Measurements from ENCODE around the gene STAT5B. TPM values are rescaled to one million over a fixed set of nuclear protein-coding genes. Genes with fewer than 3 reads are reported as not detected.
A peak's percentile ranks its signal among the peaks of the same experiment; 100 is the strongest.
"Not testable (repeated sequence)": the region's sequence is repeated elsewhere in the genome, so short reads cannot be mapped to it uniquely, and the experiment has no call there.

Gene STAT5B
- polyA plus RNA-seq (2012; ENCODE audit: insufficient read depth, insufficient read length): 51.6 TPM

DNA sequence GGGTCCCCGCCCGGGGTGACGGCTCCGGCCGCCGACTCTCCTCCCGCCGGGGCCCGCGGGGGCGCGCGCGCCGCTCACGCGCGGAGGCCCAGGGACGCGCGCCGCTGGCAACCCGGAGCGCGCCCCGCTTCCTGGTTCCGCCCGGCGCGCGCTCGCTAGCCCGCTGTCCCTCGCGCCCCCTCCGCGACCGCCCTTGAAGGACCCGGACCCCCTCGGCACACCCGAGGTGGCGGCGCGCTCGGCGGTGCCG is at the start of gene STAT5B:
Gene STAT5B, minus strand, starts transcription at position 33 of the 250 bp plus-strand sequence. CDS start 44,264 bp downstream, outside the sequence.
- H3K4me3 ChIP-seq (ENCODE audit: low read length): peak within 1 kb of the TSS; percentile 68
- no peak for DNase-seq (ENCODE audit: low read depth, low spot score)

GRCh38 chr17:42325026-42325425 is 48.8 kb upstream of the STAT5B start:
- H3K4me3 ChIP-seq (ENCODE audit: low read length): no peak overlapping the region
- no peak for DNase-seq (ENCODE audit: low read depth, low spot score)

DNA sequence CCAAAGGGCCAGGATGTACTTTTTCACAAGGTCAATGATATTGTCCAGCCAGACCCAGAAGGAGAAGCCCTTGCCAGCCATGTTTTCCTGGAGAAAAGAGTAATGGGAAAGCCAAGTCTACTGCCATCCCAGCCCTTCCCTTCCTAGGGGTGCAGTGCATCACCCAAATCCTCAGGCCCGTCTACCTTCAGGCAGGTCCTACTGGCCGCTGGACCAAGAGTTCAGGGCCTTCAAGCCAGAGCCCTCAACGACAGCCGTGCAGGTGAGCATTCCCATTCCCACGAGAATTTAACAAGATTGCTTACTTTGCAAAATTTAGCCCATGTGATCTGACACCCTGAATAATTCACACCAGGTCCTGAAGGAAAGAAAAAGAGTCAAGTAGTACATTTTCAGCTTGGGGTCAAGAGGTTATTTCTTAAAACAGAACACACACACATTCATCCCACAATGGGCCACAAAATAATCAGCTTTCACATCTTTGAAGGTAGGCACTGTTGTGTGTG is 47.1 kb upstream of the STAT5B start:
- no peak overlapping the region for H3K4me3 ChIP-seq (ENCODE audit: low read length)
- DNase-seq (ENCODE audit: low read depth, low spot score): no peak

DNA sequence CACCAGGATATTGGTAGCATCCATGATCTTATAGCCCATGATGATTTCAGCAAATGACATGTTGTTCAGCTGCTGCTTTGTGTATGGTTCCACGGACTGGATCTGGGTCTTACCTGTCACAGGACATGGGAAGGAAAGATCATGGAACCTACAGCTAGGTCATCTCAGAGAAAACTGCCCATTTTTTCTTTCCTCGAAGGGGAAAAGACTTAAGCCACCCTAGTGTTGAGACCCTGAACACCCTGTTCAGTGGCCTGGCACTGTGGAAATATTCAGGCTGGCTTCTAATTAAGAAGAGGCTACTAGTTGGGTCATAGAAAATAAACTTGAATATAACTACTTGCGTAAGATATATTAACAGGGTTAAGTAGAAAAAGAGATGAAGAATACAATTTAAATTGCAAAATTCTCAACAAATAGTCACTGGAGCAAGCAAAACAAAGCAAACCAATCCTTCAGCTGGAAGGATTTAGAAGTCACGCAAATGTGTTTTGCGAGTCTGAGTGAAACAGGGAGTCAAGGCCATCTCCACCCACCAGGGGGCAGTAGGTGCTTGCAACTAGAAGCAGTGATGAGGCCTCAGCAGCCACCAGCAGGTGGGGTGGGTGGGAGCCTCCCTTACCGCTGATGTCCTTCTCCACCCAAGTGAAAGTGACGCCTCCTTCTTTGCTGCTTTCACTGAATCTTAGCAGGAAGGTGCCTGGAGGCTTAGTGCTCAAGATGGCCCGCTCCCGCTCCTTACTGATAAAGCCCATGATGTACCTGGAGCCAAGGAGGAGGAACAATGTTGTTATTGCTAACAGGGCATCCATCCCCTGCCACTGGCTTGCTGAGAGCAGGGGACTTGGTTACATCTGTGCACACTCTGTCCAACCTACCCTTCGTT is 46.4 kb upstream of the STAT5B start:
- no peak overlapping the region for H3K4me3 ChIP-seq (ENCODE audit: low read length)
- peak; percentile 98 for DNase-seq (ENCODE audit: low read depth, low spot score)

- no peak for DNase-seq (ENCODE audit: low read depth, low spot score)
- H3K4me3 ChIP-seq (ENCODE audit: low read length): no peak overlapping the region
Measured at GRCh38 chr17:42321555-42321954, 45.4 kb upstream of the STAT5B start.

GRCh38 chr17:42317967-42318366 is 41.8 kb upstream of the STAT5B start:
- not testable (repeated sequence) for H3K4me3 ChIP-seq (ENCODE audit: low read length); DNase-seq (ENCODE audit: low read depth, low spot score)

DNA sequence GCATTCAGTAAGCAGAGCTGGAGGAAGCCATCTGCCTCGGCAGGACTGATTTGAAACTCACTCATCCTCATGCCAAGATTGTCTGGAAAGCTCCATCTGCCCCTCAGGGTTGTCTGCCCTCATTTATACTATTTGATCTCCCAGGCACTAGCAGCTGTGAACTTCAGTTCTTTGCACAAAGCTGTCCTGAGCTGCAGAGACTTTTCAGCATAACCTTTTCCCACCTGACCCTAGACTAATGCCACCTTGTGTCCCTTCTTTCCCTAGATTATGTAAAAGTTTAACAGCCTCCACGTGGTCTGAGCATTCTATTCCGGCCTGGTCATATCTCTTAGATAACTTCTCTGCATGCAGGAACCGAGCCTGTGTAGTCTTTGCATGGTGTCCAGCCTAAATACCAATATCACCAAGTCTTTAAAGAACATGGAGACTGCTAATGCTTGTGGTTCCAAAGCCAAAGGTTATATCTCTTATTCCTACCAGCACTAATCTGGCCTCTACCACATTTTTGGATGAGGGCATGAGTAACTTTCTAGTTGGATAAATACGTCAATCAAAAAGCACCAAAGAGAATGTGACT is 41.2 kb upstream of the STAT5B start:
- no peak for DNase-seq (ENCODE audit: low read depth, low spot score)
- H3K4me3 ChIP-seq (ENCODE audit: low read length): no peak overlapping the region

- no peak overlapping the region for H3K4me3 ChIP-seq (ENCODE audit: low read length)
- DNase-seq (ENCODE audit: low read depth, low spot score): no peak
Measured at GRCh38 chr17:42316755-42317154, 40.6 kb upstream of the STAT5B start.

DNA sequence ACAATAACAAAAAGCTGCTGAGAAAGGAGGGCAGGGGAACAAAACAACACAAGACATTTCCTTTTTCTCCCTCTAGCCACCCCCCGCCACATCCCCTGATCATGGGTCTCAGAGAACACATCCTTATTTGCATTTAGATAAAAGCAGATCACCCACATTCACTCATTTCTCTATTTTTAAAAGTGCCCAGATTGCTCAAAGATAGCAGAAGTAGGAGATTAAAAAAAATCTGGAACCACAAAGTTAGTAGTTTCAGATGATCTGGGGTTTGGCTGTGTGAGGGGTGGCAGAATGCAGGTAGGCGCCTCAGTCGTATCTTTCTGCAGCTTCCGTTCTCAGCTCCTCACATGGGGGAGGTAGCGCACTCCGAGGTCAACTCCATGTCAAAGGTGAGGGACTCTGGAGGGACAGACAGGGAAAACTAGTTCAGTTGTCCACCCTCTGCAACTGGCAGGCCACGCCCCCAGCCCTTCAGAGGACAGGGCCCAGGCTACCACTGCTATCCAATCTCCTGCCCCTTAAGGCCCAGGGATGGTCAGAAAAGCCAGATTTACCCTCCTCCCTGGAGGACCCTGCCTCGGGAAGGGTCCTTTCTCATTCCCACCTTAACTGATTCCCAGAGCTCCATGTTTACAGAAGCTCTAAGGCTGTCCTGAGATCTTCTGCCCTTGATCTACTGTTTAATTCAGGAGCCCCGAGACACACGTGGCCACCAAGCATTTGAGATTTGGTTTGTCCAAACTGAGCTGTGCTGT is 39.4 kb upstream of the STAT5B start:
- DNase-seq (ENCODE audit: low read depth, low spot score): peak; percentile 89
- H3K4me3 ChIP-seq (ENCODE audit: low read length): peak overlapping the region; percentile 31

DNA sequence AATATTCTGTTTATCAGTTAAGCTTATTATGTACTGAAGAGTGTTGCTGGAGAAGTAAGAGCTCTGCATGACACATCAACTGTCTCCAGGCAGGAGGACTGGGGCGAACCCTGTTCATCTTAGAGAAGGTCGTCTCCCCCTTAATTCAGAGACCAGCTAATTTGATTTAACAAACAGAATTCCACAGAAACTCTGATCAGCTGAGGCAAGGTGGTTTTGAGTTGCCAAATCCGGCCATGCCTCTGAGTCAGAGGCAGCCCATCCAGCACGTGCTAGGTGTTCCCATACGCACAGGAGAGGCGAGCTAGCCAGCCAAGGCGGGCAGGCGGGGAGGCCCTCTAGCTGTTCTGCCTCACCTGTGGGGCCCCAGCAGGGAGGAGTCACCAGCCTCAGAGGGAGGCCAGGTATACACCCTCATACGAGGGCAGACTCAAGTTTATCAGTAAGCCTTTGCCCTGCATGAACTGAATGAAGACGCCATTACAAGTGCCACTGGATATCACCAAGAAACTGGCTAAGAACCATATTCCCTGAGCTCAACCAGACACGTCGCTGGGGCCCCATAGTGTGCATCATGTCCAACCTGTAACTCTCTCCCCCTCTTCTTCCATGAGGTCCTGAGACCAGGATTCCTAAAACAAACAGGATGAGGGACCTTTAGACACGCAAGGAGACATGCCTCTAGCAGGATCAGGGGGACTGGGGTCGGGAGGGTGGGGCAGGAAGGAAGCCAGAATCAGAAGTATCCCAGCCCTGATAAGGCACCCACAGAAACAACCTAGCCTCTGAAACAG is 37.8 kb upstream of the STAT5B start:
- DNase-seq (ENCODE audit: low read depth, low spot score): no peak
- peak overlapping the region; percentile 43 for H3K4me3 ChIP-seq (ENCODE audit: low read length)

DNA sequence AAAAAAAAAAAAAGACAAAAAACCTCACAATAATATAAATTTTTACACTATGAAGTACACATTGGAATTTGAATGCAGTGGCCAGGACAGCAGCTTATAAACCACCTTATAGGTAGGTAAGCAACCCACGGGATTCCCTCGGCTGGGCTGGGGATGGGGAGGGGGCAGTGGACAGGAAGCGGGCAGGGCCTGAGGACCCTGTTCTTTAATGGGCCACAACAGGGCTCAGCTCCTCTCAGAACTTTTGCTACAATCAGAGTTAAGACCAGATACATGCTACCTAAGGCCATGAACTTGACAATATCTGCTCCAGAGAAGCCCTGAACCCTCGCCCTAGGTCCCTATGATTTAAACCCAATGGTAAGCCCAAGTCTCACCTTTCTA is 37.2 kb upstream of the STAT5B start:
- no peak for DNase-seq (ENCODE audit: low read depth, low spot score)

GRCh38 chr17:42312285-42313130 is 36.3 kb upstream of the STAT5B start:
- peak overlapping the region; percentile 43 for H3K4me3 ChIP-seq (ENCODE audit: low read length)
- peak; percentile 92 for DNase-seq (ENCODE audit: low read depth, low spot score)

More for the DNA sequence above, 37.2 kb upstream of the STAT5B start:
- H3K4me3 ChIP-seq (ENCODE audit: low read length): peak overlapping the region; percentile 43

DNA sequence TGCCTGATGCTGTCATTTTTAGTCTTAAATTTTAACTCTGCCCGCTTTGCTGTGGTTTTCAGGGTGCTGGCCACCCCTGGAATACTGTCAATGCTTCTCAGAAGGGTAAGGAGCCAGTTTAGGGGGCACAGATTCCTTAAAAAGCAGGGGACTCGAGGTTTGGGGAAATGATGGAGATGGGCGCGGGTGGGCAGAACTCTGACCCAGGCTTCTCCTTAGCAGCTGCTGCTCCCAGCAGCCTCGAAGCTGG is 35.8 kb upstream of the STAT5B start:
- DNase-seq (ENCODE audit: low read depth, low spot score): no peak
- peak overlapping the region; percentile 43 for H3K4me3 ChIP-seq (ENCODE audit: low read length)

DNA sequence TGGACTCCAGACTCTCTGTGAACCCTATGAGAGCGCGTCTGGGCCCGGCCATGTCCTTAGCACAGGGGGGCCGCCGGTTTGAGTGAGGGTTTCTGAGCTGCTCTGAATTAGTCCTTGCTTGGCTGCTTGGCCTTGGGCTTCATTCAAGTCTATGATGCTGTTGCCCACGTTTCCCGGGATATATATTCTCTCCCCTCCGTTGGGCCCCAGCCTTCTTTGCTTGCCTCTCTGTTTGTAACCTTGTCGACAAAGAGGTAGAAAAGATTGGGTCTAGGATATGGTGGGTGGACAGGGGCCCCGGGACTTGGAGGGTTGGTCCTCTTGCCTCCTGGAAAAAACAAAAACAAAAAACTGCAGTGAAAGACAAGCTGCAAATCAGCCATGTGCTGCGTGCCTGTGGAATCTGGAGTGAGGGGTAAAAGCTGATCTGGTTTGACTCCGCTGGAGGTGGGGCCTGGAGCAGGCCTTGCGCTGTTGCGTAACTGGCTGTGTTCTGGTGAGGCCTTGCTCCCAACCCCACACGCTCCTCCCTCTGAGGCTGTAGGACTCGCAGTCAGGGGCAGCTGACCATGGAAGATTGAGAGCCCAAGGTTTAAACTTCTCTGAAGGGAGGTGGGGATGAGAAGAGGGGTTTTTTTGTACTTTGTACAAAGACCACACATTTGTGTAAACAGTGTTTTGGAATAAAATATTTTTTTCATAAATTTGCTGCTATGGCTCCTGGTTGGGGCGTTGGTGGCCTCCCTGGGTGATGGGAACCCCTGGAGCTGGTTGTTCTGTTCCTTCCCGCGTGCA is 35.2 kb upstream of the STAT5B start:
- peak; percentile 75 for DNase-seq (ENCODE audit: low read depth, low spot score)

DNA sequence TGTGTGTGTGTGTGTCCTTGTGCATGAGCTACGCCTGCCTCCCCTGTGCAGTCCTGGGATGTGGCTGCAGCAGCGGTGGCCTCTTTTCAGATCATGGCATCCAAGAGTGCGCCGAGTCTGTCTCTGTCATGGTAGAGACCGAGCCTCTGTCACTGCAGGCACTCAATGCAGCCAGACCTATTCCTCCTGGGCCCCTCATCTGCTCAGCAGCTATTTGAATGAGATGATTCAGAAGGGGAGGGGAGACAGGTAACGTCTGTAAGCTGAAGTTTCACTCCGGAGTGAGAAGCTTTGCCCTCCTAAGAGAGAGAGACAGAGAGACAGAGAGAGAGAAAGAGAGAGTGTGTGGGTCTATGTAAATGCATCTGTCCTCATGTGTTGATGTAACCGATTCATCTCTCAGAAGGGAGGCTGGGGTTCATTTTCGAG is 34.6 kb upstream of the STAT5B start:
- DNase-seq (ENCODE audit: low read depth, low spot score): no peak
- H3K4me3 ChIP-seq (ENCODE audit: low read length): peak overlapping the region; percentile 43

More for the DNA sequence above, 35.2 kb upstream of the STAT5B start:
- peak overlapping the region; percentile 43 for H3K4me3 ChIP-seq (ENCODE audit: low read length)

DNA sequence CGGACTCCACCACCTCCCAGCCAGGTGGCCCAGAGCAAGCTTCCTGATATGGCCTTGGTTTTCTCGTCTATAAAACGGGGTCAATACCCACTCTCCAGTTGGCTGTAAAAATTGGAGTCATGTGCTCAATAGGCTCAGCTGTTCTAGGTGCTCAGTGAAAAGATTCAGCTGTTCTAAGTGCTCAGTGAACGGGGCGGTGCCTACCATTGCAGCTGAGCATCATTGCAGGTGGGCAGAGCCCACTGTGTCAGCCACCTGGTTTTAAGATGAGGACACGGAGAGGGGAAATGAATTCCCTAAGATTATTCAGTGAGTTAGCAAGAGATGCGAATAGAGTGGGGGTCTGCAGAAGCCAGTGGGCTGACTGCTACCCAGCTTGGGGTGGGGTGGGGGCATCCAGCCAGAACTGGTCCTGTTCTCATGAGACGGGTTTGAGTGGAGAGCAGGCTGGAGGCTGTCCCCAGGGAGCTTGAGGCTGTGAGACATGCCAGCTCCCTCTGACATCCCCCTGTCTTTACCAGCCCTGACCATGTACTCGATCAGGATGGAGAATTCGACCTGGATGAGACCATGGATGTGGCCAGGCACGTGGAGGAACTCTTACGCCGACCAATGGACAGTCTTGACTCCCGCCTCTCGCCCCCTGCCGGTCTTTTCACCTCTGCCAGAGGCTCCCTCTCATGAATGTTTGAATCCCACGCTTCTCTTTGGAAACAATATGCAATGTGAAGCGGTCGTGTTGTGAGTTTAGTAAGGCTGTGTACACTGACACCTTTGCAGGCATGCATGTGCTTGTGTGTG is 34.0 kb upstream of the STAT5B start:
- no peak for DNase-seq (ENCODE audit: low read depth, low spot score)
- H3K4me3 ChIP-seq (ENCODE audit: low read length): peak overlapping the region; percentile 3

GRCh38 chr17:42309142-42309541 is 33.0 kb upstream of the STAT5B start:
- DNase-seq (ENCODE audit: low read depth, low spot score): no peak
- H3K4me3 ChIP-seq (ENCODE audit: low read length): no peak overlapping the region

Measured in Jurkat, Clone E6-1 (cell line).